Hematopoietic multipotent progenitor cell treated with erythropoietin and hydrocortisone succinate and interleukin-3 and kit ligand, for 8 days (in vitro differentiated cells): ENCODE measurements around the gene RTEL1.
"Not testable (repeated sequence)": the region's sequence is repeated elsewhere in the genome, so short reads cannot be mapped to it uniquely, and the experiment has no call there.

ENCODE experiments used
- DNase-seq: peaks from one replicate; pipeline ENCODE4 v3.0.0-alpha.2; 2015

Gene RTEL1

DNA sequence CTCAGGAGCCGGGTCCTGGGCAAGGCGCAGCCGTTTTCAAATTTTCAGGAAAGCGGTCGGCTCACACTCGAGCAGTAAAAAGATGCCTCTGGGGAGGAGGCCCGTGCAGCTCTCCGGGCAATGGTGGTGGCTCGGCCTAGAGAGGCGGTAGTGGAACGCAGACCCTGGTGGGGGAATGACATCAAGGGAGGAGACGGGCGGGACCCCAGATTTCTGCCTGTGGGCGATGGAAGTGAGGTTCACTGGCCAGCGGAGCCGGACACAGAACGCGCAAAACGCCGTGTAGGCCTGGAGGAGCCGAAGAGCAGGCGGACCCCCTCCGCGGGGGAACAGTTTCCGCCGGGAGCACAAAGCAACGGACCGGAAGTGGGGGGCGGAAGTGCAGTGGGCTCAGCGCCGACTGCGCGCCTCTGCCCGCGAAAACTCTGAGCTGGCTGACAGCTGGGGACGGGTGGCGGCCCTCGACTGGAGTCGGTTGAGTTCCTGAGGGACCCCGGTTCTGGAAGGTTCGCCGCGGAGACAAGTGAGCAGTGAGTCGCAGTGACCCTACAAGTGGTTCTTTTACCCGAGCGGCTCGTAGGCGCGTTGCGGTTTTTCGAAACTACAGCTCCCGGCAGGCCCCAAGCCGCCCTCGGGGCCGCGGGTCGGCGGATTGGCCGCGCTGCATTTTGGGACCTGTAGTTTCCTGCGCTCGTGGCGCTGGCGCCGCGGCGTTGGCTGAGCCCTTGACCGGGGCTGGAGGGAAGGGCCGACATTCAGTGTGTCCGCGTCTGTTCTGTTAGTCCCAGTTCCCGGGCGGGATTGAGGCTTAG lies at the start of gene RTEL1:
TSS of gene RTEL1 (plus strand) at position 376 of the 812 bp plus-strand sequence. CDS start 1,091 bp downstream, outside the sequence.
- DNase-seq, result peak; percentile 90

DNA sequence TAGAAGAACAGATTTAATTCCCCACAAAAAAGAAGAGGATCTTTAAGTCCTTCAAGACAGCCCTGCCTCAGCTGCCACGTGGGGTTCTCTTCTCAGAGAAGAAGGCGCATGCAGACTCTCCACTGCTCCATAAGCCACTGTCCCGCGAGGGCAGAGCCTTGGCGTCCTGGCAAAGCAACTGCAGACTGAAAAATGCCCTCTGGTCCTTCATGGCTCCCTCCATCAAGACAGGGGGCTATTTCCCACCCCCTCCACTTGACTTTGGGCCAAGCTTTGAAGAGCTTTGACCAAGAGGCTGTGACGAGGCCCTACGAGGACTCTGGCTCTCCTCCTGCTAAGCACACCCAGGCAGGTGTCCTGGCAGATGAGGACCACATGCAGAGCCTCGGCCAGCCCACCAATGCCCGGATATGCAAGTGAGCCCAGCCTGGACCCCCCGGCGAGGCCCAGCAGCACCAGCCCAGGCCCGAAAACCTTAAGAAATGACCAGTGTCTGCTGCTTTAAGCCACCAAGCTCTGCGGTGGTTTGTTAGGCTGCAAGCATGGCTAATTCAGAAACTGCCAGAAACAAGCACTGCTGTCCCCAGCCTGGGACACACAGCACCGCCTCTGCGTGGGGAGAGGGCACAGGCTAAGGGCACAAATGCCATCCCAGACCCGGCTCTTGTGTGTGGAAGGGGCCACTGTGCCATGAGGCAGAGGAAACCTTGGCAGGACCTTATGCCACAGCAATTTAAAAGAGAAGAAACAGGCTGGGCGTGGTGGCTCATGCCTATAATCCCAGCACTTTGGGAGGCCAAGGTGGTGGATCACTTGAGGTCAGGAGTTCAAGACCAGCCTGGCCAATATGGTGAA lies 47.3 kb upstream of the RTEL1 start:
- no peak for DNase-seq

DNA sequence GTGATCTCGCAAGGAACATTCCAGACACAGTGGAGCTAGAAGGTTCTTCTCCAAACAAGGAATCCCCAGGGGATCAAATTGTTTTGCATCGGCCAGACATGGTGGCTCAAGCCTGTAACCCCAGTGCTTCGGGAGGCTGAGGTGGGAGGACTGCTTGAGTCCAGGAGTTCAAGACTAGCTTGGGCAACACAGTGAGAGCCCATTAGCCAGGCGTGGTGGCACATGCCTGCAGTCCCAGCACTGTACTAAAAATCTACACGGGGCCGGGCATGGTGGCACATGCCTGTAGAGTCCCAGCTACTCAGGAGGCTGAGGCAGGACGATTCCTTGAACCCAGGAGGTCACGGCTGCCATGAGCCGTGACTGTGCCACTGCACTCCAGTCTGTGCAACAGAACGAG lies 46.5 kb upstream of the RTEL1 start:
- DNase-seq, result no peak

- DNase-seq, result no peak
These were observed 45.7 kb upstream of the RTEL1 start for GRCh38 chr20:63612276-63612931.

DNA sequence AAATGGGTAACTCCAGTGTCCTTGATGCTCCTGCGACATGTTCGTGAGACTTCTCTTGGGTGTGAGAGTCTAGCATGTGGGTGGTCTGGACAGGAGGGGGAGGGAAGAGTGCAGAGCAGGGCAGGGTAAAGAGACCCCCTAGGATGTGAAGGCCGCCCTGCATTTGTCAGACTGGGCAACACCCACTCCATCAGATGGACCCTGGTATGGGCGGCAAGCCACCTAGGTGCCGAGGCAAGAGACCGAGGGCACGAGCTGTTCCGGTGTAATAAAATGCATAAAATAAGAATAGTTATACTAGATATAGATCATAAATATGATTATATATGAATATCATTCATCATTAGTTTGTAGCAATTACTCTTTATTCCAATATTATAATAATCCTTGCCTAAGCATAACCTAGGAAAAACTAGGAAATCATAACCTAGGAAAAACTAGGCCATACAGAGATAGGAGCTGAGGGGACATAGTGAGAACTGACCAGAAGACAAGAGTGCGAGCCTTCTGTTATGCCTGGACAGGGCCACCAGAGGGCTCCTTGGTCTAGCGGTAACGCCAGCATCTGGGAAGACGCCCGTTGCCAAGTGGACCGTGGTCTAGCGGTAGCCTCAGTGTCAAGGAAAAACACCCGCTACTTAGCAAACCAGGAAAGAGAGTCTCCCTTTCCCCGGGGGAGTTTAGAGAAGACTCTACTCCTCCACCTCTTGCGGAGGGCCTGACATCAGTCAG lies 44.1 kb upstream of the RTEL1 start:
- not testable (repeated sequence) for DNase-seq

- no peak for DNase-seq
These were observed 40.8 kb upstream of the RTEL1 start for GRCh38 chr20:63617092-63617875.

GRCh38 chr20:63617876-63618265 lies 40.2 kb upstream of the RTEL1 start:
- no peak for DNase-seq

GRCh38 chr20:63618291-63618980 lies 39.7 kb upstream of the RTEL1 start:
- DNase-seq, result no peak

DNA sequence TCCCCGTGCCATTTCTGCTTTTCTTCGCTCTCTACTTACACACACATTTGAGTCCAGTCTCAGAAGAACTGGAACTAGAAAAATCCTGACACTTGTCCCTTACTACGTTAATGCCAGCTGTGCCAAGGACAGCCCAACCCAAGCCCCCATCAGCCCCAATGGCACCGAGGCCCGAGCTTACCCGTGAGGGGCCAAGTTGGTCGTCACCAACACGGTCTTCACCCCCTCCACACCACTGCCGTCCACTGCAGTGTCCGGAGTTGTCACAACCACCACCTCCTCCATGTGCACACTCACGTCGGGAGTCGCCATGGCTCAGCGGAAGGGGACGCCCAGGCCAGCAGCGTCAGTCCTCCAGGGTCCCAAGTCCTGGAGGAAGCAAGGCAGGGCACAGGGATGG lies 39.0 kb upstream of the RTEL1 start:
- no peak for DNase-seq

DNA sequence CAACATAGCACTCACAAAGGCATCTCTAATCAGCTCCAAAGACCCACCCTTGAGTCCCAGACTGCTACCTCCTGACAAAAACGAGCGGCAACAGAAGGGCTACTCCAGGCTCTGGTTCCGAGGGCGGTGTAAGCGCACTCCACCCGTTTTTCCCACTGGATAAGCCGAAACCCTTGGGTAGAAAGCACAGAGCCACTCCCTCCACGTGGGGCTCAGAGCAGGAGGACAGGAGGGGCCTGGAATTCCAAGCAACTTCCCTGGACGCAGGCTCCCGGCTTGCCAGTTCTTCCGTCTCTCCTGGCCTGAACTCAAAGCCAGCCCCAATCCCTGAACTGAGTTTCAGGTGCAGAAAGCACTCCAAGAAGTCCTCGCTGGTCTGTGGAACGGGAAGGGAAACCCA lies 38.6 kb upstream of the RTEL1 start:
- no peak for DNase-seq

GRCh38 chr20:63620991-63621390 lies 37.1 kb upstream of the RTEL1 start:
- DNase-seq, result no peak

GRCh38 chr20:63622096-63622495 lies 36.0 kb upstream of the RTEL1 start:
- no peak for DNase-seq

GRCh38 chr20:63622732-63623131 lies 35.4 kb upstream of the RTEL1 start:
- DNase-seq, result no peak

DNA sequence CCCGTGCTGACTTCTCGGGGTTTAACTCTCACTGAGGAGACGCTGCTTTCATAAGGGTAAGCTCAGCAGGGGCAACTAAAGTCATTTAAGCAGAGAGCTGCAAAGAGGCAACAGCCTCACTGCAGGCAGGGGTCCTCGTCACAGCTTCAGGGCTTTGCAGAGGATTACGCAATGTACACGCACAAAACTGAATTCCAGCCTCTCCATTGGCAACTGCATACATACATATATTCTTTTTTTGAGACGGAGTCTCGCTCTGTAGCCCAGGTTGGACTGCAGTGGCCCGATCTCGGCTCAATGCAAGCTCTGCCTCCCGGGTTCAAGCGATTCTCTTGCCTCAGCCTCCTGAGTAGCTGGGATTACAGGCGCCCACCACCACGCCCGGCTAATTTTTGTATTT lies 33.6 kb upstream of the RTEL1 start:
- no peak for DNase-seq

GRCh38 chr20:63625771-63626423 lies 32.2 kb upstream of the RTEL1 start:
- DNase-seq, result peak; percentile 50

DNA sequence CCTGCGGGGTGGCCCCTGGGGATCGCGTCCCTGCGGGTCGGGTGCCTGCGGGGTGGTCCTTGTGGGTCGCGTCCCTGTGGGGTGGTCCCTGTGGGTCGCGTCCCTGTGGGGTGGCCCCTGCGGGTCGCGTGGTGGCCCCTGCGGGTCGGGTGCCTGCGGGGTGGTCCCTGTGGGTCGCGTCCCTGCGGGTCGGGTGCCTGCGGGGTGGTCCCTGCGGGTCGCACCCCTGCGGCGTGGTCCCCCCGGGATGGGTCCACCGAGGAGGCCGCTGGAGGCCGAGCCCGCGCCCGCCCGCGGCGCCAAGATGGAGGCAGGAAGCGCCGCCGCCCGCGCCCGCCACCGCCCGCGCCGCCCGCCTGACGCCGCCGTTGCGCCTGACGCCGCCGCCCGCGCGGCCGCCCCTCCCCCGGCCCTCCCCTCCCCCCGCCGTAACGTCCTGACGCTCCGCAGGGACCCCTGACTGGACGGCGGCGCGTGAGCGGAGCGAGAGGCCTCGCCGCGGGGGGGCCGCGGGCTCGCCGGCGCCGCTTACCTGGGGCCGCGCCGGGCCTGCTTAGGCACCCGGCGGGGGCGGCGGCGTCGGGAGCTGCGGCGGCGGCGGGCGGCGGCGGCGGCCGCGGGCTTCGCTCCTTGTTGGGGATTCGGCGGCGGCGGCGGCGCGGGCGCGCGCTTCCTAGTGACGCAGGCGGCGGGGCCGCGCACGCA lies 31.5 kb upstream of the RTEL1 start, which contains the start of gene GMEB2:
TSS of gene GMEB2 (minus strand) at position 678 of the 705 bp plus-strand sequence. CDS start 7,704 bp downstream, outside the sequence.
- DNase-seq, result no peak

GRCh38 chr20:63627129-63627750 lies 30.9 kb upstream of the RTEL1 start:
- peak; percentile 94 for DNase-seq

GRCh38 chr20:63627751-63628245 lies 30.3 kb upstream of the RTEL1 start:
- no peak for DNase-seq
